NCI-H2081 (cell line): ENCODE data around the gene TTC28.

ENCODE experiments used
- DNase-seq, 2 experiments: peaks; one replicate each; lab custom pipeline; 2025; lab: John Stamatoyannopoulos, UW

TTC28 gene

GRCh38 chr22:28141614-28142013 is 538.0 kb downstream of the TTC28 start:
- DNase-seq, result no peak

GRCh38 chr22:28139961-28140360 is 539.7 kb downstream of the TTC28 start:
- DNase-seq, result no peak

- no peak for DNase-seq
Observed at GRCh38 chr22:28139516-28139915, 540.1 kb downstream of the TTC28 start.

GRCh38 chr22:28137036-28137435 is 542.6 kb downstream of the TTC28 start:
- DNase-seq, result no peak

GRCh38 chr22:28132466-28132865 is 547.2 kb downstream of the TTC28 start:
- DNase-seq, result no peak

- no peak for DNase-seq
Observed at GRCh38 chr22:28129319-28129962, 550.2 kb downstream of the TTC28 start.

GRCh38 chr22:28128827-28129226 is 550.8 kb downstream of the TTC28 start:
- no peak for DNase-seq

GRCh38 chr22:28125799-28126198 is 553.8 kb downstream of the TTC28 start:
- DNase-seq, result no peak

GRCh38 chr22:28123989-28124766 is 555.5 kb downstream of the TTC28 start:
- DNase-seq, result peak in 1 of 2 experiments; percentile 1

- DNase-seq, result no peak
Observed at GRCh38 chr22:28120691-28121592, 558.7 kb downstream of the TTC28 start.

GRCh38 chr22:28118957-28119631 is 560.5 kb downstream of the TTC28 start:
- DNase-seq, result no peak

GRCh38 chr22:28116219-28116673 is 563.4 kb downstream of the TTC28 start:
- no peak for DNase-seq

GRCh38 chr22:28115426-28115825 is 564.2 kb downstream of the TTC28 start:
- no peak for DNase-seq

GRCh38 chr22:28112548-28113043 is 567.0 kb downstream of the TTC28 start:
- no peak for DNase-seq

- no peak for DNase-seq
Observed at GRCh38 chr22:28112190-28112544, 567.5 kb downstream of the TTC28 start.

GRCh38 chr22:28111501-28112189 is 568.0 kb downstream of the TTC28 start:
- no peak for DNase-seq

- DNase-seq, result no peak
Observed at GRCh38 chr22:28108851-28109250, 570.8 kb downstream of the TTC28 start.

- DNase-seq, result no peak
Observed at GRCh38 chr22:28106617-28107016, 573.0 kb downstream of the TTC28 start.

GRCh38 chr22:28105988-28106387 is 573.7 kb downstream of the TTC28 start:
- DNase-seq, result no peak

- no peak for DNase-seq
Observed at GRCh38 chr22:28105413-28105812, 574.2 kb downstream of the TTC28 start.

- DNase-seq, result no peak
Observed at GRCh38 chr22:28103596-28103995, 576.0 kb downstream of the TTC28 start.
